Endothelial cell (in vitro differentiated cells): ENCODE measurements around the gene DENND10. TPM values are rescaled to one million over a fixed set of nuclear protein-coding genes. Genes with fewer than 3 reads are reported as not detected.
"Not testable (repeated sequence)": the region's sequence is repeated elsewhere in the genome, so short reads cannot be mapped to it uniquely, and the experiment has no call there.

Source experiments
- DNase-seq: peaks from one replicate; pipeline ENCODE4 v3.0.0; 2021; ENCODE audit warnings: low spot score
- H3K27ac Mint-ChIP-seq: one replicate; pipeline ENCODE4 v1.8.0; 2021; ENCODE audit warnings: mixed read lengths, inconsistent platforms; ENCODE audit not compliant: unreplicated experiment
- H3K27me3 Mint-ChIP-seq: one replicate; pipeline ENCODE4 v1.8.0; 2021; ENCODE audit warnings: mild to moderate bottlenecking, moderate library complexity, mixed read lengths, inconsistent platforms; ENCODE audit not compliant: unreplicated experiment
- H3K36me3 Mint-ChIP-seq: one replicate; pipeline ENCODE4 v1.8.0; 2021; ENCODE audit warnings: mild to moderate bottlenecking, low read depth, mixed read lengths, inconsistent platforms; ENCODE audit not compliant: unreplicated experiment
- H3K4me1 Mint-ChIP-seq: one replicate; pipeline ENCODE4 v1.8.0; 2021; ENCODE audit warnings: mild to moderate bottlenecking, mixed read lengths, inconsistent platforms; ENCODE audit not compliant: unreplicated experiment
- H3K4me3 Mint-ChIP-seq: one replicate; pipeline ENCODE4 v1.8.0; 2021; ENCODE audit warnings: mild to moderate bottlenecking, mixed read lengths, inconsistent platforms; ENCODE audit not compliant: unreplicated experiment
- H3K9me3 Mint-ChIP-seq: one replicate; pipeline ENCODE4 v1.8.0; 2021; ENCODE audit warnings: mixed read lengths, inconsistent platforms; ENCODE audit not compliant: unreplicated experiment
- total RNA-seq: library from RNA; stranded (reverse); fragmentation: NEBNext Ultra II Directional; extraction: Animal tissue kit (Norgen Biotek cat#: 25700); gene quantifications from one replicate; pipeline ENCODE4 v1.2.1, GENCODE V29; 2021; ENCODE audit not compliant: unreplicated experiment
- TF ChIP-seq, protein P1 (sequence below): fragments of 200-600 bp; sonication (generic); IDR thresholded peaks from one replicate; pipeline ENCODE4 v1.5.0; 2021; ENCODE audit warnings: antibody characterized with exemption; ENCODE audit not compliant: unreplicated experiment

DENND10 gene
- total RNA-seq, 1 donor from 2014 or later = 40.6 TPM

- peaks cover 9% of the 10 kb centered on the region for H3K4me1 Mint-ChIP-seq
- H3K27me3 Mint-ChIP-seq = no peaks in the 10 kb centered on the region
- H3K36me3 Mint-ChIP-seq = no peaks in the 10 kb centered on the region
These were observed 16.5 kb upstream of the DENND10 start for GRCh38 chr10:119087271-119087882.

DNA sequence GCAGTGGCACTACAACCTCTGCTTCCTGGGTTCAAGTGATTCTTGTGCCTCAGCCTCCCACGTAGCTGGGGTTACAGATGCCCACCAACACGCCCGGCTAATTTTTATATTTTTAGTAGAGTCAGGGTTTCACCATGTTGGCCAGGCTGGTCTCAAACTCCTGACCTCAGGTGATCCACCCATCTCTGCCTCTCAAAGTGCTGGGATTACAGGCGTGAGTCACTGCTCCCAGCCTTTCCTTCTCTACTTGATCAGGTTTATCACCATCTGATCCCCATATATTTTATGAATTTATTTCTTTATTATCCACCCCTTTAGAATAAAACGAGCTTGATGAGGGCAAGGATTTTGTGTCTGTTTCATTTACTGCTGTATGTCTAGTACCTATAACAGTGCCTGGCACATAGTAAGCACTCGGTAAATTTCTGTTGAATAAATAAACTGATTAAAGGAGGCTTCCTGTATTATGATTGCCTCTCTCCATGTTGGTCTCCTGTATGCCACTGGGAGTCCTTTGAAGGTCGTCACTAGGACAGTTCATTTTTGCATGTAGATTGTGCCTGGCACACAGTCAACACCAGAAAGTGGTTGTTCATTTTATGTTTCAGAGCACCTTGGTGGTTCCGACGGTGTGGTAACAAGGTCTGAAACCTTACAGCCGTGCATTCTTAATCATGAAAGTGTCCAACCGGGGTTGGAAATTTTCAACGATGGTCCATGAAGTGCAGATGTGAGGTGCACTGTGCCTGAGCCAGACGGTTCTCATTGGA lies 13.7 kb upstream of the DENND10 start:
- TF ChIP-seq, protein P1, sequence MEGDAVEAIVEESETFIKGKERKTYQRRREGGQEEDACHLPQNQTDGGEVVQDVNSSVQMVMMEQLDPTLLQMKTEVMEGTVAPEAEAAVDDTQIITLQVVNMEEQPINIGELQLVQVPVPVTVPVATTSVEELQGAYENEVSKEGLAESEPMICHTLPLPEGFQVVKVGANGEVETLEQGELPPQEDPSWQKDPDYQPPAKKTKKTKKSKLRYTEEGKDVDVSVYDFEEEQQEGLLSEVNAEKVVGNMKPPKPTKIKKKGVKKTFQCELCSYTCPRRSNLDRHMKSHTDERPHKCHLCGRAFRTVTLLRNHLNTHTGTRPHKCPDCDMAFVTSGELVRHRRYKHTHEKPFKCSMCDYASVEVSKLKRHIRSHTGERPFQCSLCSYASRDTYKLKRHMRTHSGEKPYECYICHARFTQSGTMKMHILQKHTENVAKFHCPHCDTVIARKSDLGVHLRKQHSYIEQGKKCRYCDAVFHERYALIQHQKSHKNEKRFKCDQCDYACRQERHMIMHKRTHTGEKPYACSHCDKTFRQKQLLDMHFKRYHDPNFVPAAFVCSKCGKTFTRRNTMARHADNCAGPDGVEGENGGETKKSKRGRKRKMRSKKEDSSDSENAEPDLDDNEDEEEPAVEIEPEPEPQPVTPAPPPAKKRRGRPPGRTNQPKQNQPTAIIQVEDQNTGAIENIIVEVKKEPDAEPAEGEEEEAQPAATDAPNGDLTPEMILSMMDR = no peak
- peaks cover 9% of the 10 kb centered on the region for H3K4me1 Mint-ChIP-seq
- no peak overlapping the region for H3K4me3 Mint-ChIP-seq
- H3K36me3 Mint-ChIP-seq = no peaks in the 10 kb centered on the region
- no peak for DNase-seq
- H3K27ac Mint-ChIP-seq = no peak overlapping the region
- no peaks in the 10 kb centered on the region for H3K27me3 Mint-ChIP-seq
- no peaks in the 10 kb centered on the region for H3K9me3 Mint-ChIP-seq

More at GRCh38 chr10:119087271-119087882, 16.5 kb upstream of the DENND10 start:
- Mint-ChIP-seq H3K4me3 (no peak overlapping the region), H3K27ac (peak overlapping the region; percentile 33), H3K9me3 (no peaks in the 10 kb centered on the region)
- TF ChIP-seq, protein P1 = no peak
- no peak for DNase-seq

DNA sequence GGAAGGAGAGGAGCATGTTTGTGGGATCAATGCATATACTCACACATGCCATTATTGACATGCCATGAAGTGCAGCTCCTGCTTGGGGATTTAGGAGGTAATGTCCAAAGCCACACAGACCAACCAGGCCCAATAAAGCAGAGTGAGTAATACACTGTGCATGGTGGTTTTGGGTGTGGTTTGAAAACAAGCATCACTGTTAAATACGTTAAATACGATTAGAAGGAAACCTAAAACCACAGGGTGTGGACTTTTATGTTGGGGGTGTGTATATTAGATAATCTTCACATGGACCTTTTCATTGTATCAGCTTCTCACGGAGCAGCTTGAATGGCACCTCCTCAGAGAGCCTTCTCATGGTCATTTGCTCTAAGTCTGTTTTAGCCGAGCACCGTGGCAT lies 12.9 kb upstream of the DENND10 start:
- no peaks in the 10 kb centered on the region for H3K9me3 Mint-ChIP-seq
- TF ChIP-seq, protein P1 = no peak
- H3K27me3 Mint-ChIP-seq = no peaks in the 10 kb centered on the region
- no peak for DNase-seq
- H3K27ac Mint-ChIP-seq = no peak overlapping the region
- peaks cover 9% of the 10 kb centered on the region for H3K4me1 Mint-ChIP-seq
- H3K36me3 Mint-ChIP-seq = no peaks in the 10 kb centered on the region
- H3K4me3 Mint-ChIP-seq = no peak overlapping the region

GRCh38 chr10:119095640-119096039 lies 8.3 kb upstream of the DENND10 start:
- DNase-seq = no peak
- H3K27ac Mint-ChIP-seq = no peak overlapping the region
- peaks cover 6% of the 10 kb centered on the region for H3K4me1 Mint-ChIP-seq
- no peaks in the 10 kb centered on the region for H3K27me3 Mint-ChIP-seq
- TF ChIP-seq, protein P1 = no peak
- H3K36me3 Mint-ChIP-seq = no peaks in the 10 kb centered on the region
- H3K9me3 Mint-ChIP-seq = no peaks in the 10 kb centered on the region
- no peak overlapping the region for H3K4me3 Mint-ChIP-seq

GRCh38 chr10:119096641-119097415 lies 7.1 kb upstream of the DENND10 start:
- H3K27me3 Mint-ChIP-seq, H3K36me3 Mint-ChIP-seq, H3K27ac Mint-ChIP-seq, H3K4me3 Mint-ChIP-seq, H3K4me1 Mint-ChIP-seq, DNase-seq, H3K9me3 Mint-ChIP-seq: not testable (repeated sequence)
